ENCODE data around the gene CD81.

DNA sequence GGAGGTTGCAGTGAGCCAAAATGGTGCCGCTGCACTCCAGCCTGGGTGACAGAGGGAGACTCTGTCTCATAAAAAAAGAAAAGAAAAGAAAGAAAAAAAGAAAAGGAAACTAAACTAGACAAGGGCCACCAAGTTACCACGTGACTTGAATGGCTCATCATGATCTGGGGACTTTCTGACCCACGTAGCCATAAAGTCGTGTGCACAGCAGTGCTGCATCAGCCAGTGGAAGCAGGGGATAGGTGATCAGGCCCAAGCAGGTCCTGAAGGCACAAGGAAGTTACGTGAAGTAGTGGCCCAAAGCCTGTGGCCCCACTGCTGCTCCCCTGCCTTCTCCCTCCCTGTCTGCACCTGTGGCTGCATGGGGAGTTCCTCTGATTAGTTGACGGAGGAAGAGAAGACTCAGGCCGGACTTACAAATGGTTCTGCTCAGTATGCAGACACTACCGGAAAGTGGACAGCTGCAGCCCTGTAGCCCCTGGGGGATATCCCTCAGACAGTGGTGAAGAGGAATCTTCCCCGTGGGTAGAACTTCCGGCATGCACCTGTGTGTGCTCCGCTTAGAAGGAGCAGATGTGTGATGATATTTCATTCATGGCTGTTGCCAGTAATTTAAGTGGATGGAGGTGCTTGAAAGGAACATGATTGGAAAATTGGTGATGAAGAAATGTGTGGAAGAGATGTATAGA lies 18.2 kb upstream of the CD81 start:
- TF ChIP-seq, protein P1, sequence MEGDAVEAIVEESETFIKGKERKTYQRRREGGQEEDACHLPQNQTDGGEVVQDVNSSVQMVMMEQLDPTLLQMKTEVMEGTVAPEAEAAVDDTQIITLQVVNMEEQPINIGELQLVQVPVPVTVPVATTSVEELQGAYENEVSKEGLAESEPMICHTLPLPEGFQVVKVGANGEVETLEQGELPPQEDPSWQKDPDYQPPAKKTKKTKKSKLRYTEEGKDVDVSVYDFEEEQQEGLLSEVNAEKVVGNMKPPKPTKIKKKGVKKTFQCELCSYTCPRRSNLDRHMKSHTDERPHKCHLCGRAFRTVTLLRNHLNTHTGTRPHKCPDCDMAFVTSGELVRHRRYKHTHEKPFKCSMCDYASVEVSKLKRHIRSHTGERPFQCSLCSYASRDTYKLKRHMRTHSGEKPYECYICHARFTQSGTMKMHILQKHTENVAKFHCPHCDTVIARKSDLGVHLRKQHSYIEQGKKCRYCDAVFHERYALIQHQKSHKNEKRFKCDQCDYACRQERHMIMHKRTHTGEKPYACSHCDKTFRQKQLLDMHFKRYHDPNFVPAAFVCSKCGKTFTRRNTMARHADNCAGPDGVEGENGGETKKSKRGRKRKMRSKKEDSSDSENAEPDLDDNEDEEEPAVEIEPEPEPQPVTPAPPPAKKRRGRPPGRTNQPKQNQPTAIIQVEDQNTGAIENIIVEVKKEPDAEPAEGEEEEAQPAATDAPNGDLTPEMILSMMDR (conservative IDR thresholded peaks at IDR 0.05 in 1 of 2, IDR thresholded peaks at IDR 0.05 in 1 of 2; ENCODE audit: low read depth in 1 of 2, low read length in 2 of 2): no peak
- no peak for TF ChIP-seq EZH2 (IDR thresholded peaks at IDR 0.05; ENCODE audit: low read length, missing control alignments)
